Measurements from ENCODE around the gene NACC2.

GRCh38 chr9:135976531-135976930 lies 118.6 kb downstream of the NACC2 start:
- TF ChIP-seq CTCF (IDR thresholded peaks at IDR 0.05) (no peak), EZH2phosphoT487 (IDR thresholded peaks at IDR 0.05) (no peak)

All from neural progenitor cell (in vitro differentiated cells).